BLaER1 (cell line): ENCODE results near the gene TBC1D32.
"Not testable (repeated sequence)": the region's sequence is repeated elsewhere in the genome, so short reads cannot be mapped to it uniquely, and the experiment has no call there.

ENCODE experiments used
- H3K27ac ChIP-seq: shearing (Covaris generic); formaldehyde crosslinking; 2 replicates; pipeline ENCODE4 v1.8.1; 2022
- H3K27me3 ChIP-seq: shearing (Covaris generic); formaldehyde crosslinking; 2 replicates; pipeline ENCODE4 v1.8.1; 2022
- H3K36me3 ChIP-seq: shearing (Covaris generic); formaldehyde crosslinking; 2 replicates; pipeline ENCODE4 v1.8.1; 2022
- H3K4me1 ChIP-seq: shearing (Covaris generic); formaldehyde crosslinking; 2 replicates; pipeline ENCODE4 v1.8.1; 2022
- H3K4me2 ChIP-seq: shearing (Covaris generic); formaldehyde crosslinking; 2 replicates; pipeline ENCODE4 v1.8.1; 2022
- H3K4me3 ChIP-seq: shearing (Covaris generic); formaldehyde crosslinking; 2 replicates; pipeline ENCODE4 v1.8.1; 2022
- H3K9ac ChIP-seq: shearing (Covaris generic); formaldehyde crosslinking; 2 replicates; pipeline ENCODE4 v1.8.1; 2022
- H3K9me3 ChIP-seq: shearing (Covaris generic); formaldehyde crosslinking; 2 replicates; pipeline ENCODE4 v1.8.1; 2022
- H4K20me1 ChIP-seq: shearing (Covaris generic); formaldehyde crosslinking; 2 replicates; pipeline ENCODE4 v1.8.1; 2022
- Cebpa-rat ChIP-seq: shearing (Covaris generic); IDR thresholded peaks from 2 replicates; pipeline ENCODE4 v1.8.1; 2022

Gene TBC1D32

DNA sequence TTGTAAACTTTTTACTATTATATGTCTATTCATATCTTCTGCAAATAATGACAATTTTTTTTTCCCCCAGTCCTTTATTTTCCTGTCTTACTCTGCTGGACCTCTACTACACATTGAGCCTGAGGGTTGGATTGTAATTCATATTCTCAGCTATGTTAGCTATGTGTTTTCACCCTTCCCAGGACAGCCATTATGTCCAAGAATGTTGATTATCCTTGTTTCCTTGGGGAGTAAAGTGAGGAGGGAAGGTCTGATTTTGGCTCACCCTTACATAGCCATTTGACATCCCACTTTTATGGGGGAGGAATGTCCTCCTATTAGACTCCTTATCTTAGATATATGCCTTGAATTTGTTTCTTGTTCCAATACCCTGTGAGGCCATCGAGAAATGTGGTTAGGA is 17.6 kb upstream of the TBC1D32 start:
- Histone ChIP-seq H3K4me3 (no peak overlapping the region), H3K9ac (no peak overlapping the region), H4K20me1 (no peaks in the 10 kb centered on the region), H3K27ac (no peak overlapping the region), H3K36me3 (no peaks in the 10 kb centered on the region), H3K9me3 (no peaks in the 10 kb centered on the region), H3K27me3 (no peaks in the 10 kb centered on the region), H3K4me1 (no peaks in the 10 kb centered on the region), H3K4me2 (no peak overlapping the region)
- TF ChIP-seq Cebpa-rat: no peak

DNA sequence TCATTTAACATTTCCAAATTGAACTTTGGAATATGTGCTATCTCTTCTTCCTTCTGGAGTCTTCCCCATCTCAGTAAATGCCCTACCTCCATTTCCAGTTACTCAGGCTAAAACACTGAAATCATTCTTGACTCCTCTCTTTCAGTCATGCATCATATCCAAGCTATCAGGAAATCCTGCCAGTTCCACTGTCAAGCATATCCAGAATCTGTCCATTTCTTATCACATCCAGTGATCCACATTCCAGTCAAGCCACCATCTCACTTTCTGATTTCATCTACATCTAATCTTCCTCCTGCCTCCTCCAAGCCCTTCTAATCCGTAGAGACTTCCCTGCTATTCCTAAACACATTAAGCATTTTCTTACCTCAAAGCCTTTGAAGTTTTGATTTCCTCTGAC is 15.3 kb upstream of the TBC1D32 start:
- H3K9me3 ChIP-seq: no peaks in the 10 kb centered on the region
- H4K20me1 ChIP-seq: no peaks in the 10 kb centered on the region
- no peaks in the 10 kb centered on the region for H3K4me1 ChIP-seq
- H3K4me2 ChIP-seq: no peak overlapping the region
- H3K27me3 ChIP-seq: no peaks in the 10 kb centered on the region
- no peak overlapping the region for H3K9ac ChIP-seq
- H3K27ac ChIP-seq: no peak overlapping the region
- no peak for TF ChIP-seq Cebpa-rat
- H3K36me3 ChIP-seq: no peaks in the 10 kb centered on the region
- no peak overlapping the region for H3K4me3 ChIP-seq

DNA sequence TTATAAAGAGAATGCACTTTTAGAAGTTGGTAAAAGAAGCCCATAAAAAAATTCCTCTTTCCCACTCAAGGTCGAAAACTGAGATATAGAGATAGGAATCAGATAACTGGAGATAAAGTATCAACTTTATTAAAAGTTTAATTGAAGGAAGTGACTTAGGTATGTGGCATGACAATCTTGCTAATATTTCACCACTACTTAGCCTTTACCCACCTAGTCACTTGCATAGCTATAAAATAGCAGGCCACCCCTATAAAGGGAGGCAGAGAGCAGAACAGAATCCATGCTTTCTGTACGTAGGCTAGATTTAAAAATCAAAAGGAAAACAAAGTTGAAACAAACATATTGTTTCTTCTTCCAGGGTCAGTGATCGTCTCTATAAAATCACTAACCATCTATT is 13.2 kb upstream of the TBC1D32 start:
- Histone ChIP-seq H3K4me3 (no peak overlapping the region), H3K4me2 (no peak overlapping the region), H3K9ac (no peak overlapping the region), H3K27ac (no peak overlapping the region), H4K20me1 (no peaks in the 10 kb centered on the region), H3K9me3 (no peaks in the 10 kb centered on the region), H3K4me1 (no peaks in the 10 kb centered on the region), H3K36me3 (no peaks in the 10 kb centered on the region), H3K27me3 (no peaks in the 10 kb centered on the region)
- no peak for TF ChIP-seq Cebpa-rat

DNA sequence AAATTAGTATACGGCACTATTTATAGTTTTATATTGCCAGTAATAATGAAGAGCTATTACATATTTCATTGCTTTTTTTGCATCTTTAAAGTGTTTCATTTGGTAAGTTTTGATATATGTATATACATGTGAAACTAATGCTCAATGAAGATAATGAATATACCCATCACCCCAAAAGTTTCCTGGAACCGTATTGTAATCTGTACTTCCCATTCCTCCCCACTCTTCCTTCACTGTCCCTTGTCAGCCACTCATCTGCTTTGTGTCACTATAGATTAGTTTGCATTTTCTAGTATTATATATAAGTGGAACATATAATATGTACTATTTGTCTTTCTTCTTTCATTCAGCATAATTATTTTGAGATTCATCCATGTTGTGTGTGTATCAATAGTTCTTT is 10.3 kb upstream of the TBC1D32 start:
- Histone ChIP-seq H3K36me3 (no peaks in the 10 kb centered on the region), H3K4me1 (no peaks in the 10 kb centered on the region), H3K4me3 (no peak overlapping the region), H3K9me3 (no peaks in the 10 kb centered on the region), H3K27me3 (no peaks in the 10 kb centered on the region), H3K4me2 (no peak overlapping the region), H4K20me1 (no peaks in the 10 kb centered on the region), H3K27ac (no peak overlapping the region), H3K9ac (no peak overlapping the region)
- TF ChIP-seq Cebpa-rat: no peak

DNA sequence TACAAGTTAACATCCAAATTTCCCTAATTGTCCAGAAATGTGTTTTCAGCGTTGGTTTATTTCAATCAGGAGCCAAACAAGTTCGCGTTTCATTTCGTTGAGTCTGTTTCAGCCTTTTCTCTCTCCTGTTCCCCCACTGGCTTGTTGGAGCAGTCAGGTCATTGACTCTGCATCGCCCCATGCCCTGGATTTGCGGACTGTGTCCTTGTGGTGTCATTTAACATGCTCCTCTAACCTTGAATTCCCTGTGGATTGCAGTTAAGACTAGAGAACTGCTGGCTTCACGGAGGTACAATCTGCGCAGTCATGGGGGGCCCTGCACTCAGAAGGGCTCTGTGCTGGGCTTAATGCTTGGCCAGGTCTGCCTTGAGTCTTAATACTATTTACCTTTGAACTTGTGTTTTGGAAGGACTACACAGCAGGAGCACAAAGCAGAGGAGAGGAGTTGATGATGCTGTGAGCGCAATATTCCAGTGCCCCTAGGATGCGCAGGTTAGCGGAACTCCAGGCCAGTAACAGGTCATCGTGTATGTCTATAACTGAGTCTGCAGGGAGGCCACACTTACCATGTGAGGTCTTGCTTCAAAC is 5.5 kb upstream of the TBC1D32 start:
- no peak for TF ChIP-seq Cebpa-rat
- no peak overlapping the region for H3K4me3 ChIP-seq
- no peak overlapping the region for H3K4me2 ChIP-seq
- H3K9ac ChIP-seq: no peak overlapping the region
- no peak overlapping the region for H3K27ac ChIP-seq
- H3K27me3 ChIP-seq: no peaks in the 10 kb centered on the region
- H3K9me3 ChIP-seq: no peaks in the 10 kb centered on the region
- H3K4me1 ChIP-seq: peaks cover 9% of the 10 kb centered on the region
- no peaks in the 10 kb centered on the region for H4K20me1 ChIP-seq
- no peaks in the 10 kb centered on the region for H3K36me3 ChIP-seq

DNA sequence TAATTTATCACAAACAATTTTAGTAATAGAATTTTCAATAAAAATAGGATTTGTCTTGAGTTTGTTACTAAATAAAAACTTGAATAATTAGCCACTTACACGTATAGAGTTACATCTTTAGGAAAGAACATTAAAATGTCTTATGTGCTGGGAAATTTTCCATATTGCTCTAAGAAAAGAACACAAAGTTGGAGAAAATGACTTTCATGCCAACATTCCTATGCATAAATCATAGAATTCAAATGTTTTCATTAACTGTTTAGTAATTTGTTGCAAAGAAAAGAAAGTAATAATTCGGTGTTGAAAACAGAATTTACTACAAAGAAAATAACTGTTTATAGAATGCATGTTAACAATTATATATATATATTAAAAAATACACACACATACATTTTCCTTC is 4.7 kb upstream of the TBC1D32 start:
- Histone ChIP-seq H4K20me1 (no peaks in the 10 kb centered on the region), H3K4me1 (peaks cover 10% of the 10 kb centered on the region), H3K36me3 (no peaks in the 10 kb centered on the region), H3K4me2 (no peak overlapping the region), H3K9ac (no peak overlapping the region), H3K4me3 (no peak overlapping the region), H3K27ac (no peak overlapping the region), H3K27me3 (no peaks in the 10 kb centered on the region), H3K9me3 (no peaks in the 10 kb centered on the region)
- no peak for TF ChIP-seq Cebpa-rat

DNA sequence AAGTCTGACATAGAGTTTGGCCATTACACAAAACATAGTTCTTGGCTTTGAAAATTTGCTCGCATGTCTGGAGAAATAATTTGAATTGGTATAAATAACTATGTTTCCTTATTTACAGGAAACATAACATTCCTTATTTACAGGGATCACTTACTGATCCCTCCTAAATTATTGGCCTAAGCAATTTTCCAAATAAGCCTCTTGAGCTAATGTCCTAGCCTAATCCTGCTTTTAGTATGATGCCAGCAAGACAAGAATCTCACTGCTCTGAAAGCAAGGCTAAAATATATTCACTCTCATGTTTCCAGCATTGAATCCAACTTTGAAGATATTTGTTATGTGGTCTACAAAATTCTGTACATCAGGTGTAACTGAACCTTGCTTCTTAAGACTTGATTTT is 4.1 kb upstream of the TBC1D32 start:
- Histone ChIP-seq H3K4me2 (no peak overlapping the region), H3K4me1 (peaks cover 15% of the 10 kb centered on the region), H4K20me1 (no peaks in the 10 kb centered on the region), H3K36me3 (no peaks in the 10 kb centered on the region), H3K4me3 (no peak overlapping the region), H3K27me3 (no peaks in the 10 kb centered on the region), H3K27ac (no peak overlapping the region), H3K9ac (no peak overlapping the region), H3K9me3 (no peaks in the 10 kb centered on the region)
- TF ChIP-seq Cebpa-rat: no peak

DNA sequence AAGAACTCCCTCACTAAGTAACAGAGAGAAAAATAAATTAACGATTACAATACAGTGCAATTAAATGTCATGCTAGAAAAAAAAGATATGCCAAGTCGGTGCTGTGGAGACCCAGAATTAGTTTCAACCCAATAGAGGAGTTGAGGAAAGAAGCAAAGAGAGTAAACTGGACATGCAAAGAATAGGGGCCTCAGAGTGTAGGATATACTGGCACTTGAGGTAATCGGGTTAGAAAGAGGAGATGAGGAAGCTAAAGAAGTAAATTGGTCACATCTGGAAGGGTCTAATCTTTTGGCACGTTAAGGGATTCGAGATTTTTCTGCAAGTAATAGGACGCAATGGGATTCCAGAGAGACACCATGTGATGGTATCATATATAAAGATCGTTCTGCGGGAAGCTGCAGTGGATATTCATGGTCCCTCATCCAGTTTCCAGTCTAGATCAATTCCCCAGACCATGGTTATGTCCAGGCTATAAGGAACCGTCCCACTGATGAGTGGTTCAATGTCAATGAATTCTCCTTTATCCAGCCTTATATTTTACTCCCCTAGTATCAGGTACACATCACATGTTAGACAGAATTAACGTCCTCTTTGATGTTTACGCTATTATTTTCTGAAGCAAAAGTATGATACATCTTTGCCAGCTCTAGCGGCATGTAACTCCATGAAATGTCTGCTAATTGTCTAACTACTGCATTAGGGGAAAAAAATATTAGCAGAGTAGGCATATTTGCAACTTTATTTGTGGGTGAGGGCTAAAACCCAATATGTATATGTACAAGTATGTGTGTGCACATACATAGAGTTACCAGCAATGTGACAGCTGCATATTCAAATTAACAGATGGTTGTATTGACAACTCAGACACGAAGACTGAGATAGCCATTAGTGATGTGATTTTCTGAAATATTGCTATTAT is 1.1 kb upstream of the TBC1D32 start:
- H3K9ac ChIP-seq: peak overlapping the region; percentile 79
- no peaks in the 10 kb centered on the region for H3K27me3 ChIP-seq
- peaks cover 36% of the 10 kb centered on the region for H3K4me1 ChIP-seq
- no peaks in the 10 kb centered on the region for H3K36me3 ChIP-seq
- no peaks in the 10 kb centered on the region for H3K9me3 ChIP-seq
- H3K4me2 ChIP-seq: peak overlapping the region; percentile 83
- H4K20me1 ChIP-seq: no peaks in the 10 kb centered on the region
- H3K27ac ChIP-seq: peak overlapping the region; percentile 90
- H3K4me3 ChIP-seq: peak overlapping the region; percentile 76
- no peak for TF ChIP-seq Cebpa-rat

DNA sequence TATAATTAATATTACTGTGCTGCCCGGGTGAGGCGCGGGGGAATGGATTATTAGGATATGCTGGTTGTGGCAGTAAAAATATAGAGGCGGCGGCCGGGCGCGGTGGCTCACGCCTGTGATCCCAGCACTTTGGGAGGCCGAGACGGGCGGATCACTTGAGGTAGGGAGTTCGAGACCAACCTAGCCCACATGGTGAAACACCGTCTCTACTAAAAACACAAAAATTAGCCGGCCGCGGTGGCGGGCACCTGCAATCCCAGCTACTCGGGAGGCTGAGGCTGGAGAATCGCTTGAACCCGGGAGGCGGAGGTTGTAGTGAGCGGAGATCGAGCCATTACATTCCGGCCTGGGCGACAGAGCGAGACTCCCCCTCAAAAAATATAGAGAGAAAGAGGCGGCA is 586 bp downstream of the TBC1D32 start:
- 0 out of 2 replicates have a peak overlapping the region, but pooled peaks have one; percentile 90 for H3K27ac ChIP-seq
- not testable (repeated sequence) for H3K36me3 ChIP-seq, H3K9me3 ChIP-seq, H4K20me1 ChIP-seq, H3K27me3 ChIP-seq
- peak overlapping the region; percentile 79 for H3K9ac ChIP-seq
- peak overlapping the region; percentile 83 for H3K4me2 ChIP-seq
- peak overlapping the region; percentile 76 for H3K4me3 ChIP-seq
- peaks cover 36% of the 10 kb centered on the region for H3K4me1 ChIP-seq

DNA sequence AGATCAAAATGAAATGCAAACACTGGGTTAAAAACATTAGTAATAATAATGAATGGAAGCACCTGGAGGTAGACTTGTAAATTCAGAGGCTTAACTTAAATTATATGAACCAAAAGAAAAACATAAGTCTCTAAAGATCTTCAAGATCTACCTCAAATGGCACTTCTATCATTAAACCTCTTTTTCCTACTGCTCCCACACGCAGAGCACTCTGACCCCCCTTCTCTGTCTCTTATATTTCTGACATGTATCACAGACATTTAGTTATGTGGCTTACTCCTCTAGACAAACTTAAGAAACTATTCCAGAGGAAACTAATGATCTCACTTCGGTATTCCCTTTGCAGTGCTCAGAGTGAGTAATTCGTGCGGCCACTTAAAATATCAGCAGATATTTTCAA is 1.1 kb downstream of the TBC1D32 start:
- Histone ChIP-seq H4K20me1 (no peaks in the 10 kb centered on the region), H3K9ac (no peak overlapping the region), H3K27ac (no peak overlapping the region), H3K27me3 (no peaks in the 10 kb centered on the region), H3K4me2 (peak overlapping the region; percentile 83), H3K4me3 (peak overlapping the region; percentile 76; the same call in 1 of the 2 replicates), H3K36me3 (no peaks in the 10 kb centered on the region), H3K4me1 (peaks cover 36% of the 10 kb centered on the region), H3K9me3 (no peaks in the 10 kb centered on the region)
- no peak for TF ChIP-seq Cebpa-rat
